C4-2B (cell line): ENCODE data around the gene GAB3.

ENCODE experiments used
- H3K27ac ChIP-seq: fragments of 450-650 bp; 2 replicates; pipeline ENCODE4 v1.5.1; 2017
- ZFX ChIP-seq: fragments of 450-650 bp; IDR thresholded peaks from 2 replicates; pipeline ENCODE4 v1.6.1; 2017
- TF ChIP-seq, protein P1 (sequence below): fragments of 450-650 bp; conservative IDR thresholded peaks from 2 replicates; pipeline ENCODE4 v1.5.1; 2017; ENCODE audit warnings: mild to moderate bottlenecking

The GAB3 gene

DNA sequence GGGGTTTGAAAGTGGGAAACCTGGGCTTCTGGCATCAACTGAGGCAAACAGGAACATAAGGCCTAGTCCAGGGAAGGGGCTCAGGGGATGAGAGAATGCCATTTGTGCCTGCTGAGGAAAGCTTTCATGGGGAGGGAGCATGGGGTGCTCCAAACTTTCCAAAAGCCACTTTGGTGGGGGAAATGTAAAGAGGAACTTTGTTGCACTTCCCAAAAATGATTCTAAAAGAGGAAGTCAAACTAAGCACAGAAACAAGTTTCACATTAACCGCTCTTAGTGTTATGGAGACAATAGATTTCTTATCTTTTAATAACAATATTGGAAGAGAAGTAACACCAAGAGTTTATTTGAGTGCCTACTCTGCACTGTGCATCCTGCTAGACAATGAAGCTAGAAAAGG lies 32.3 kb downstream of the GAB3 start:
- TF ChIP-seq ZFX, result no peak
- TF ChIP-seq, protein P1, sequence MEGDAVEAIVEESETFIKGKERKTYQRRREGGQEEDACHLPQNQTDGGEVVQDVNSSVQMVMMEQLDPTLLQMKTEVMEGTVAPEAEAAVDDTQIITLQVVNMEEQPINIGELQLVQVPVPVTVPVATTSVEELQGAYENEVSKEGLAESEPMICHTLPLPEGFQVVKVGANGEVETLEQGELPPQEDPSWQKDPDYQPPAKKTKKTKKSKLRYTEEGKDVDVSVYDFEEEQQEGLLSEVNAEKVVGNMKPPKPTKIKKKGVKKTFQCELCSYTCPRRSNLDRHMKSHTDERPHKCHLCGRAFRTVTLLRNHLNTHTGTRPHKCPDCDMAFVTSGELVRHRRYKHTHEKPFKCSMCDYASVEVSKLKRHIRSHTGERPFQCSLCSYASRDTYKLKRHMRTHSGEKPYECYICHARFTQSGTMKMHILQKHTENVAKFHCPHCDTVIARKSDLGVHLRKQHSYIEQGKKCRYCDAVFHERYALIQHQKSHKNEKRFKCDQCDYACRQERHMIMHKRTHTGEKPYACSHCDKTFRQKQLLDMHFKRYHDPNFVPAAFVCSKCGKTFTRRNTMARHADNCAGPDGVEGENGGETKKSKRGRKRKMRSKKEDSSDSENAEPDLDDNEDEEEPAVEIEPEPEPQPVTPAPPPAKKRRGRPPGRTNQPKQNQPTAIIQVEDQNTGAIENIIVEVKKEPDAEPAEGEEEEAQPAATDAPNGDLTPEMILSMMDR, result no peak
- no peak overlapping the region for H3K27ac ChIP-seq

DNA sequence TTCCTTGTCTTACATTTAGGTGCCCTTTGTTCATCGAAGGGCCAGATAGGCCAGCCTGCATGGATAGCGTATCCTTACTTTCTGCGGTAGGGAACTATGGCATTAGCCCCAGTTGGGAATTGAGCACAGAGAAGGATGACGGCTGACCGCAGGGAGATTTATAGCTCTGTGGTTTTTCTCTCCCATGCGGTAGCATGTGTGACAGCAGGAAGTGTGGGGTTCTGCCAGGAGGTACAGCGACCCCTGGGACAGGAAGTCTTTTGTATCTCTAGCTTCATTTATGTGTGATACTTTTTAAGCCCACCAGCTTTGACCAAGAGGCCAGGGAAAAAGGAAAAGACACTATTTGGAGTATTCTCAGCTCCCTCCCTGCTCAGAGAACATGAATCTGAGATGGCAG lies 33.1 kb downstream of the GAB3 start:
- no peak overlapping the region for H3K27ac ChIP-seq
- no peak for TF ChIP-seq ZFX
- TF ChIP-seq, protein P1, result no peak

DNA sequence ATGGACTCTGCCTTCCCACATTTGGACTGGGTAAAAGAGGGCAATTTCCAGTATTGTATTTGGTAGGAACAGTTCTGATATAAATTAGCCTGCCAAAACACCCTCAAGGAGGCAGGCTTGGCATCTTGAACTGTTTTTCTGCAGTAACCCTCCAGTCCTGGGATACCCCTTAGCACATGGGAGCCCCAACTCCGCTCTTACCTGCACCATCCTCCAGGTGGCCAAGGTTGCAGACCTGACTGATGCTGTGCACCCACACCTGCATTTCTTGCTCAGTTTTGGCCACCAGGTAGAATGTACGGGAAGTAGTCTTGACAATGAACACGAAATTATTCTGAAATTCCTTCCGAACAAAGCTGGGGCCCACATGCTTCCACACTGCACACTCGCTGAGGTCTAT lies 35.1 kb downstream of the GAB3 start:
- no peak for TF ChIP-seq ZFX
- TF ChIP-seq, protein P1, result no peak

DNA sequence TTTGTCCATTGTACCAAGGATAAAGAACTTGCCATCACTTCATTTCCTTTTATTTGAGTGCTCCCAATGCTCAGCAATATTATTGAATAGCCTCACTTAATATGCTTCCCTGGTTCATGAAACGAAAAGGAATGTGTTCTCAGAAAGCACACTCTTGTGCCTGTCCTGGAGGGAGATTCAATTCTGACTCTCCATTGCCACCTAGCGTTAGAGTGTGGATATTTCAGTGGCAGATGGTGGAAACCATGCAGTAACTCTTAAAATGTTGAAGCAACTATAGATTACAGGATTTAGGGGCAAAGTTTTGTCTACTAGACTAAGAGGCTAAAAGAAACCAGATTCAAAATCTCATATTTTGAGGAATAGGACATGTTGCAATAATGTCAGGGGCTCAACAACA lies 36.0 kb downstream of the GAB3 start:
- H3K27ac ChIP-seq, result no peak overlapping the region
- no peak for TF ChIP-seq ZFX
- TF ChIP-seq, protein P1, result peak; percentile 76

More for the DNA sequence above, 35.1 kb downstream of the GAB3 start:
- no peak overlapping the region for H3K27ac ChIP-seq

DNA sequence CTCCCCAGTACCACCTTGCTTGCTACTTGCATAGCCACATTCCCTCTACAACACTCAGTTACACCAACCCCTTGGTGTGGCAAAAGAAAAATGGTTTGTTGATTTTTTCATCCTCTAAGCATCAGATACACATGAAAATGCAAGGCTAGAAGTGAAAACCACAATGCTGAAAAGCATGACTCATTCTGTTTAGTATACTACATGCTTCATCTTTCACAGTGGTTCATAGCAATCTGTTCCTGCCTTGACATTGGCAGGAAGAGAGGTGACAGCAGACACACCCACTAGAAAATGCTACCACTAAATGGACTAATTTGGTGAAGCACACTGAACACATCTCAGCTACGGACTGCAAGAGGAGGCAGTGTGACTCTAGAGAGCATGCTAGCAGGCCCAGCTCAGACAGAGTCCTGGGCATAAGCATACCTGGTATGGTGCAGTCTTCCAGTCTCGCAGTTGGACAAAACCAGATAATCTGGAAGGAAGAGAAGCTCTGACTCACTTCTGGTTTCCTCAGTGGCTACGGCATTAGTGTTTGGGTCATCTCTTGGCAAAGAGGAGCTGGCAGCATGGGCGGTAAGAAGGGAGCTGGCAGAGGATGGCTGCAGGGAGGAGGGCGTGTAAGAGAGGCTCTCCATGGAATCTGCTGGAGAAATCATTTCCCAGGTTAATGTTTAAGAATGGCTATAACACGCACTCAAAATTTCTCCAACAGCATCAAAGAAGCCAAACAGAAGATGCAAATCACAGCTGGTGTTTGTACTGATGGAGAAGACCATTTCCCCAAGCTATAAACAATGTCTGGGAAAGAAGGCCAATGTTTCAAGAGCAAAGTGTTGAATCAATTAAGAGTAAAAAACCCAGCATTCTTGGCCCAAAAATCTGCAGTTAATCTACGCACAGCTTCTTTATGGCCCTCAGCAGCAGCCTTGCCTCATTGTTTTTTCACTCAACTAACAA lies 37.8 kb downstream of the GAB3 start:
- no peak overlapping the region for H3K27ac ChIP-seq
- TF ChIP-seq ZFX, result no peak
- TF ChIP-seq, protein P1, result no peak

DNA sequence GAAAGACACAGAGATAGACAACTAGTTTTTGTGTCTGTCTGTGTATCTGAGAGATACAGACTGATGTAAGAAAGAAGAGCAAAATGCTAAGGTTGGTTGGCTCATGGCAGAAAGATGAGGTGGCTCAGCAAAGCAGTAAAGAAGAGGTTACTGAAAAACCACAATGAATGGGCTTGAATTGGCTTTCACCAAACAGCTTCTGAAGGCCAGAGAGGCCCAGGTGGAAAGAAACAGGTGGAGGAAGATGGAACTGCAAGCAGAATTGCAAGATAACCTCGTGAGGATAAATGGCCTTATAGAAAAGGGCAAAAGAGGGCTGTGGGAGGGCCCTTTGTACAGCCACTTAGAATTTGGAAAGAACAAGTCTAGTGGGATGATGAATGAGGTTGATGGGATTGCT lies 39.6 kb downstream of the GAB3 start:
- no peak overlapping the region for H3K27ac ChIP-seq
- TF ChIP-seq, protein P1, result no peak
- no peak for TF ChIP-seq ZFX

DNA sequence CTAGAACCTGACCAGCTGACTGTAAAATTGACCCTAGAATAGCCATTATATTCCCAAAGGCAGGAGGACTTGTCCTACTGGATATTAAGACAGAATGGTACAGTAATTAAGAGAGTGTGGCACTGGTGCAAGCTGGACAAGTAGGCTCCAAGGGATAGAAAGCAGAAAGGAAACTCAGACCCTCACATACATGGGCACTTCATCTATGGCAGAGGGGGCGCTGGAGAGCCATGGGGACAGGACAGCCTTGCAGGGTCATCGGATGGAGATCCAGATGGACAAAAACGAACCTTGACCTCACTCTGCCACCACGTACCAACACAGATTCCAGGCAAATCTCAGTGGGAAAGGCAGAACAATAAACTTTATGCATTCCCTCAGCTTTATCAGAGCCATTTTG lies 40.6 kb downstream of the GAB3 start:
- no peak for TF ChIP-seq ZFX
- TF ChIP-seq, protein P1, result no peak
- H3K27ac ChIP-seq, result no peak overlapping the region
